Stimulated activated CD4-positive, alpha-beta T cell treated with anti-CD3 and anti-CD28 coated beads, Interleukin-1b, Interleukin-23, amount 100 ng/mL, for 4 hours (primary cell): ENCODE data around the gene OVAAL.

ENCODE experiments used
- DNase-seq, 2 donors: peaks; one replicate each; pipeline ENCODE4 v3.0.0-alpha.2; 2020; ENCODE audit warnings: low read depth in 2 of 2

The OVAAL gene

DNA sequence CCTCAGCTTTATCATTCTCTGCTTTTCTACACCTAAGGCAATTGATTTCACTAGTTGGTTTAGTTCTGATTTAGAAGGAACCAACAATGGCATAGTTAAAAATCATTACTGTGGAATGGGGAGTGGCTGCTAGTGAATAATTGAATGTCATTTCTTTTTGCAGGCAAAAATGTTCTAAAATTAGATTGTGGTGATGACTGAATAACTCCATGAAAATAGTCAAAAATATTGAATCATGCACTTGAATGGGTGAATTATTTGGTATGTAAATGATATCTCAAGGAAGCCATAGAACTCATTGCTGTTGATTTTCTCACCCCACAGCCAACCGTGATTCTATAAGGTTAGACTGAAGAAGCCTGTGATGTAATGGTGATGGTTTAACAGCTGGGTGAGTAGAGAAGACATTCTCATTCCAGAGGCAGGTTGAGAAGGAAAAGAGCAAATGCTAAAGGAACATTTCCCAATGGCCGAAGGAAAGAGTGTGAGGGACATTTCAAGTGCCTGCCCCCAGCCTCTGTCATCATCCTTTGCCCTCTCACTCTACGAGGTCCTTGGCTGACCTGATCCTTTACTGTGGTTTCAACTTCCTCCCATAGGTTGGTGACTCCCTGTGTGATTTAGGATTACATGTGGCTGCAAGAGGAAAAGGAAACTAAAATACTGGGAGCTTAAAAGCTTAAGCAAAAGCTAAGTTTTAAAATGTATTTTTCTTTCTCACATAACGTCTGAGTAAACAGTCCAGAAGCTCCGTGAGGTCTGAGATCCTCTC is 12.5 kb downstream of the OVAAL start:
- DNase-seq, result no peak

DNA sequence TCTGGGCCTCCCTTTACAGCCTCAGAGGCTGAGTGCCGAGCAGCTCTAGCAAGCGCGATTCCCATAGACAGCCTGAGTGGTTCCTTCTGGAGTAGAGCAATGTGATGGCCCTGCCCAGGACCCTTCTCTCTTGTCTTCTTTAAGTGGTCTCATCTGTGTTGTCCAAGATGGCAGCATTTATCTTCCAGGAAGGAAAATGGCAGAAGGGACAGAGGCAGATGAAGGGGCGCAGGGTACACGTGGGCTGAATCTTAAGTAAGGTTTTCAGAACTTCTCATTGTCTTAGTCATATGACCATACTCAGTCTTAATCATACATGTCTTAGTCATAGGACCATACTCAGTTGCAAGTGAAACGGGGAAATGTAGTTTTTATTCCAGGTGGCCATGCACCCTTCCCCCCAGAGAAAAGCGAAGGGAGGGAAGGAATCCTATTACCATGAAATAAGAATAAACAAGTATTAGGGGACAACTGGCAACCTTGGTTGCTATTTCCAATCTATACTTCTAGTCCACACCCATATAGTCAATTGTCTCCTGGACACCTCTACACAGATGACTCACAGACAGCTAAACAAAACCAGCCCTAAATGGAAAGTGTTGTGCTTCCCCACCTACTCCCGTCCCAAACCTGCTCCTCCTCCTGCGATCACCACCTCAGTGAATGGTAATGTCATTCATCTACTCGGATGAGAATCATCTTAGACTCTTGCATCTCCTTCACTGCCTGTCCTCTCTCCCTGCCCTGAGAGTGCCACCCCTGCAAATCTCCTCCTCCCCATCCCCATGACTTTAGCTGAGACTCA is 13.3 kb downstream of the OVAAL start:
- no peak for DNase-seq

DNA sequence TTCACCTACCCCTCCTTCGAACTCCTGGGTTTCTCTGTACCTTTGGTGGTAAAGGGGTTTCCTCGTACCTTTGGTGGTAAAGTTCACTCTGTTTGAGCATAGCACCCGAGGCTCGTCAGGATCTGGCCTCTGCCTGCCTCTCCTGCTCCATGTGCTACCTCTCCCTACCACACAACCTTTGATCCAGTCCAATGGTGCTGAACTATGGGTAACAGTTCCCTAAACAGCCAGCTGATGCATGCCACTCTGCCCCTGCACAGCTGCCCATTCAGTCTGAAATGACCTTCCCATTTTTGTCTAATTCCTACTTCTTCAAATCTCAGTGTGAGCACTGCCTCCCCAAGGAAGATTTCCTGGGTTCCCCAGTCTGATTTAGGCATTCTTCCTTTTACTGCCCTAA is 14.0 kb downstream of the OVAAL start:
- no peak for DNase-seq

DNA sequence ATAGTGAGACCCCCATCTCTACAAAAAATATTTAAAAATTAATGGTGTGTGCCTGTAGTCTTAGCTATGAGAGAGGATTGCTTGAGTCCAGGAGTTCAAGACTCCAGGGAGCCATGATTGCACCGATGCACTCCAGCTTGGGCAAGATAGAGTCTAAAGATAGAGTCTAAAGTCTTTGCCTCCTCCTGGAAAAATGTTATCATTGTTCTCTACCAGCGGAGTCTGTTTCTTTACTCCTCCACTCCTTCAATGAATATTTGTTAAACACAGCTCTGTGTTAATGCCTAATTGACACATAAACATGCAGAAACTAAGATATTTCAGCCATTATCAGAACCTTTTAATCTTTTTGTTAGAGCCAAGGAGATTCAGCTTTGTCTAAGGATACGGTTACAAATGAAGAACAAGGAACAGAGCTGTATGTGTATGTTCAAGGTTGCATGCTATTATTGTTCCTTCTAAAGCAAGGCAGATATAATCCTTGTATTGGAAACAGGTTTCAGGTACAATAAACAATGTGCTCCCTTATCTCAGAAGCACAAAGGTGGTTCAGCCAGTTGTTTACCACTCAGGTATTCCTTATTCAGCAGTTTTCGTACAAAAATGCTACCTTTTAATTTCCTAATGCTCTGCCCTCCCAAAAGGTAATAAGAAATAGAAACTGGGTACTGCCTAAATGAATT is 15.4 kb downstream of the OVAAL start:
- no peak for DNase-seq

DNA sequence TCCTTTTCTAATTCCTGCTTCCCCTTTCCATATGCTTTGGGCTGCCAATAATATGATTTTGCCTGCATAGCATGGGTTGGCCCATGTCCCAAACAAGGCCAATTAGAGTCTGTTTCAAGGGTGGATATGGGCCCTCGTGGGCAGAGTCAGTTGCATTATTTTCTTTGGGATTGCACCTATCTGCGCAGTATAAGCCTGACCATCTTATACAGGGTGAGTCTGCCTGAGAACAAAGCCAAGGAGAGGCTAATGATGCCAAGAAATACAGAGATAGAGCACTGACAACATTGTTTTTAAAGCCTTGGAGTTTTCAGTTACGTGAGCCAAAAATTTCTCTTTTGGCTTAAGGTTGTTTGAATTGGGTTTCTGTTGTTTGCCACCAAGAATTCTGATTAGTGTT is 18.6 kb downstream of the OVAAL start:
- DNase-seq, result no peak

DNA sequence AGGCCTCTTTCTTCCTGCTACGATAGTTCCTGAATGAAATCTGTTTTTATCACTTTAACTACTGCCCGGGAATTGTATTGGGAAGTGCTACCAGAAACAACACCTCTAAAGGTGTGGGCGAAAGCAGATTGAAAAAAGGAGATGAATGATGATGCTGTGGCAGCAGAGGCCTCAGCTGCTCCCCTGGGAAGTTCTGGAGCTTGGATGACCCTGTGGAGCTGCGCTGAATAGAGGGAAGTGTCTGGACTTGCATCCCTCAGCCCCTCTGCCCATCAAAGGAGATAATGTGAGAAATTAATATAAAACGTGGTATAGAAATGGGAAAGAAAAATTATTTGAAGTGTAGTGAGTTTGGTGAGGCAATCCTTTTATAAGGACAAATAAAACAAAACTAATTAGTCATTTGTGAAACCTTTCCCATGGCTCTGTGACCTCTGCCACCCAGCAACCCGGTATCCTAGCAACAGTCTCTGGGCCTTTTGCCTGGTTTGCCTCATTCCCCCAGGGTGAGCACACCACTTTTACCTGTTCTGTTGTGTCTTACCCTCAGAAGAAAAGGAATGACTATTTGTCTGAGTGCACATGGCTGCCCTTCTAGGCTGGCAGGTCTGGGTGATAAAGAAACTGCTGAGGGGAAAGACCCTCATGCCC is 21.3 kb downstream of the OVAAL start:
- DNase-seq, result no peak

DNA sequence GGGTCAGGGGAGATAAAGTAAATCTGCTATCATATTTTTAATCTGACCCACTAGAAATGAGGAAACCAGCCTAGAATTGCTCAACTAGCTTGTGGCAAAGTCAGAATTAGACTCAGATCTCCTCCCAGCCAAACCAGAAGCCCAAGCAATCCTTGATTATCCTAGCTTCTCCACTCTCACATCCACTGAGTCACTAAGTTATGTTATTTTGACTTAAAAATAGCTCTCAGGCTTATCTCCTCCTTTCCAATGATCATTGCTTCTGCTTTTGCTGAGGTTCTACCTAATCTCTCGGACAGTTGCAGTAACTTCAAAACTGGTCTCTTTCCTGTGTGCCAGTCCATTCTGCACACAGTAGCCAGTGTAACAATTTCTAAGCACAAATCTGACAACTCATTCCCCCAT is 22.9 kb downstream of the OVAAL start:
- DNase-seq, result no peak

DNA sequence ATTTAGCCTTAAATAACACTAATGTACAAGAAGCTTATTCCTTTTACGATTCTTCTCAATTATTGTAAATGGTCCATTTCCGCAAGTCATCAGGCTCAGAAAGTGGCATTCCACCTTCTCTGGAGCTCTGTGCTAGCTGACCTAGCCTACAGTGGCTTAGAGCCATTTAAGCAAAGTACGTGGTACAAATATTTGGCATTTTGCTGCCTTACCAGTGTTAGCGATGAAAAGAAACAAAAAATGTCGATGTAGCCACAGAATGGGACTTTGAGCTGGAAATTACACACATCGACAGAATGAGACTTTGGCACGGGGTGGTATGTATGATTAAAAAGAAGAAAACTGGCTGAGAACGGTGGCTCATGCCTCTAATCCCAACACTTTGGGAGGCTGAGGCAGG is 26.1 kb downstream of the OVAAL start:
- no peak for DNase-seq

DNA sequence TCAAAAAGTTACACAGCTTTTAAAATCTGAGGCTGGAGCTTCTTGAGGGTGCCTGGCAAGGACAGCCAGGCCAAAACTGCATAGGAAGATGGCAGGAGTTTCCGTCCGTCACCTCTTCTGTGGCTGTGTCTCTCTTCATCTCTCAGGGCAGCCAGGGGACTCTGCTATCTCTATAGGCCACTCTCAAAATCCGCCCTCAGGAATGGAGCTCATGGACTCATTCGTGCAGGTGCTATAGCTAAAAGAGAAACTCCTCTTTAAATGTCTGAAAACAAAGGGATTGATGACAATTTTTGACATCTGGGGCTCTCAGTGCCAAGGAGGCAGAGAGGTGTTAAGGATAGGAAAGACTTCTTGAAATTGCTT is 27.2 kb downstream of the OVAAL start:
- DNase-seq, result no peak

DNA sequence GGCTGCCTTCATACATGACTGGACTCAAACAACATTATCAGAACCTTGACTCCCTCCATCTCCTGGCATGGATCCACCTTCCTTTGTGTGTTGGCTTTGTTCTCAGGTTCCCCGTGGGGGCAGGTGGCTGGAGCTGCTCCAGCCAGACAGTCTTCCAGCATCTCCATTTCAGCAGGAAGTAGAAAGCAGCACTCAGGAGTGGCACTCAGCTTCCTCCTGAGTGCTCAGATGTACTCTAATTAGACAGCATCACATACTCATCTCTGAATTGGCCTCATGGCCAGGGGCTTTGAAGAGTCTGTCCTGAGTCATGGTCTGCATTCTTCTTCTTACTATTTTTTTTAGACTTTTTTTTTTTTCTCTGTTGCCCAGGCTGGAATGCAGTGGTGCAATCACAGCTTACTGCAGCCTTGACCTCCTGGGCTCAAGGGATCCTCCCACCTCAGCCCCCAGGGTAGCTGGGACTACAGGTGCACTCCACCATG is 27.9 kb downstream of the OVAAL start:
- no peak for DNase-seq

DNA sequence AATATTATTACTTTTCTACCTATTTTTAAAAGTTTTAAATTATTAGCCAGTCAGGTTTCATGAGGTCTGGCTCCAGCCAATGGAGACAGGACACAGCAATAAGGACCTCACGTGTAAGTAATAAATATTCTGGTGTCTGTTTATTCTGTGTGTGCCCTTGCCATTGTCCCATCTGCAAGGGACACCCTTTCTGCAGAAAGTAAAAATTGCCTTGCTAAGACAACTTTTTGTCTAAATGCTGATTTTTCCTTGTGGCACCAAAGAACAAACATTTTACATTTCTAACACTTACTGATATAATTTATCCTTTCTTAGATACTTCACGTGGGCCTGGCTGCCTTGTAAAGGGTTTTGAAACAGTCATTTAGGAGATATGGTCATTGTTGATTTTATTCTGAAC is 29.4 kb downstream of the OVAAL start:
- no peak for DNase-seq

DNA sequence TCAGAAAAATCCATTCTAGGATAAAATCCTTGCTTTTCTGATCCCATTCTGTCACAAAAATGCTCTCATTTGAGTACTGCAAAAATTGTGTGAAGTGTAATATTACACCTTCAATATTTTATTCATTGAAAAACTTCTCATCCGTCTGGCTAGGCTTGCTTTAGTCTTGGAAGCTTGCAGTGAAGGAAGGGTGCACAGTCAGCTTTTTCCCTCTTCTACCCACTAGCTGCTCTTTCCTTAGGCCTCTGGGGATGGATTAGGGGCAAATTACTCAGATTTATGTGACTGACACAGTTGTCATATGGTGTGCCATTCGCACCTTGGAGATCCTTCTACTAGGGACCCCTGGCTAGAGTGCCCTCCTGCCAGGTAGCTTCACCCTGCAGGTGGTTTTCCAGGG is 32.1 kb downstream of the OVAAL start:
- DNase-seq, result no peak

DNA sequence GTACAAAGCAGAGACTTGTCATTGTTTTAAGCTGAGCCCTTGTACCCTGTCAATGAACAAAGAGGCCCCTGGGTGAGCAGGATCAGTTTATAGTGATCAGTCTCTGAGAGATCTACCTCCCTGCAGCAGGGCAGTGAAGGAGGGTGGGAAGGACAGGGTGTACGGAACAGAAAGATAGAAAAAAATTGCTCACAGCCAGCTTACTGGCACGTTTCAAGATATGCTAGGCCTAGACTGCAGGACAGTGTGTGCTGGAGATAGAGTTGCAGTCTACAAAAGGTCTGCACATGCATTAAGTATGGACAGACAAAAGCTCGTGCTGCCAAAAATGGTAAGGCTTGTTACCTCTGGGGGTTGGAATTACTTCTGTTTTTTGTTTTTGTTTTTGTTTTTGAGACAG is 34.6 kb downstream of the OVAAL start:
- DNase-seq, result no peak

DNA sequence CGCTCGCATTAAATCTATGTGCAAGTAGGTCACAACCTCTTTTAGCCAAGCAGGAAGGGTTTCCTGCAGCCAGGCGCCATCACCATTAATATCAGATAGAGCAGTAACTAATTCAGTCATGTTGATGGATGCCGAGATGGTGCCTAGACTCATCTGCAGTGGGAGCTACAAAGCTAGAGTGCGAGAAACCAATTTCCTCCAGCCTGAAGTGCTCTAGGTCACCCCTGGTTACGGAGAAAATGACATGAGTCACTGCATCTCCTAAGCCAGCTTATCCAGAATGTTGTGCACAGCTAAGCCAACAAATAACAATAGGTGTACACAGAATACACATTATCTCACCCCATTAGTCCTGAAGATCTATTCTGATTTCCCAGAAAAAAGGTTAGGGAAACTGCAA is 36.0 kb downstream of the OVAAL start:
- DNase-seq, result no peak

DNA sequence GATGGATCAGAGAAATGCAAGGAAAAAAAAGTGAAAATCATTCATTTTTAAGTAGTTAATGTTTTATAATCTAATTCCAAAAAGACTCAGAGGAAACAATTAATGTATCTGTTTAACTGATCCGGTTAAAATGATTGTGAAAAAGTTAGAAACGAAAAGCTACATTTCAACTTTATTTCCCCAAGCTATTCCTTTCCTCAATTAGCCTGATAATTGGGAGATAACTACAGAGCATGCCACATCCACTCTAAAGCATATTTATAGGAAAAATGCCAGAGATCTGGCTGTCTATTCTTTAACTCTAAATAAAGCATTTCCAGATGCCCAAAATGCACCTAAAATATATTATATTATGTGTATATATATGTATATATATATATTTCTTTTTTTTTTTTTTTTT is 37.2 kb downstream of the OVAAL start:
- no peak for DNase-seq

DNA sequence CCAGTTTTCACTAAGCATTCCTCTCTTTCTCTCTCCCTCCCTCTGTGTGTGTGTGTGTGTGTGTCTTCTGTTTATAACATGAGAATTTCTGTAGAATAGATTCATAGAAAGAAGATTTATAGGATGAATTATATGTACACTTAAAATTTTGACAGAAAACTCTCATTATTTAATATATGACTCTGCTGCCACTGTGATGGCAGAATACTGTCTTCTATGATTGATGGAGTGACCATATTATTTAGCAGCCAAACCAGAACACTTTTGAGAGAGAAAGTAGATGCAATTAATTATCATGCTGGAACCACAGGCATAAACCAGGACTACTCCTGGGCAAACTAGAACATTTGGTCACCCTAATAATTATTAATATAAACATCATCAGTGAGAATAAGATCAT is 38.8 kb downstream of the OVAAL start:
- no peak for DNase-seq

DNA sequence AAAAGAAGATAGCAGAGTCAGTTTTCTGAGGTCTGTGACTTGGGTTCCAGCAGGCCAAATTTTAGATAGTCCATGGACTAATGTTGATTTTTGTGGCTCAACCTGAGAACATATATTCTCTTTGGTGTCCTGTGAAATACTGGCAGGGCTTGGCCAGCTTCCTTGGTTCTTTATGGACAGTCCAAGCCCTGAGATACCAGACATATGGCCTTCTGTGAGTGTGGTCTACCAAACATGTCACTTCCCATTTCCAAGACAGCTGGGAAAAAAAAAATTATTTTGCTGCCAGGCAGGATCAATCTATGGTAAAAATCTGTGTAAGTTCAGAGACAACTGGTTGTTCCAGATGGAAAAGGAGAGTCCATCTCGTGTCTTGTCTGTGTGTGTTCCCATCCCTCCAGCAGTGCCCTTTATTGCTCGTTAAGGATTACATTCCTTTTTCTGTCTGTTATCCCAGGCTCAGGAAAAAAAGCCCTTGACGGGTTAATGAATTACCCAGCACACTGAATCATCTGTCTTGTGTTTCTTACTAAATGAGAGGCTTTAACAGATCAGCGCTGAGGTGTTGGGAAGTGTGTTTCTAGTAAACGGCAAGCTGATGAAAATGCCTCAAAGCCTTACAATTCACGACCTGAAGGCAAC is 39.7 kb downstream of the OVAAL start:
- DNase-seq, result no peak

DNA sequence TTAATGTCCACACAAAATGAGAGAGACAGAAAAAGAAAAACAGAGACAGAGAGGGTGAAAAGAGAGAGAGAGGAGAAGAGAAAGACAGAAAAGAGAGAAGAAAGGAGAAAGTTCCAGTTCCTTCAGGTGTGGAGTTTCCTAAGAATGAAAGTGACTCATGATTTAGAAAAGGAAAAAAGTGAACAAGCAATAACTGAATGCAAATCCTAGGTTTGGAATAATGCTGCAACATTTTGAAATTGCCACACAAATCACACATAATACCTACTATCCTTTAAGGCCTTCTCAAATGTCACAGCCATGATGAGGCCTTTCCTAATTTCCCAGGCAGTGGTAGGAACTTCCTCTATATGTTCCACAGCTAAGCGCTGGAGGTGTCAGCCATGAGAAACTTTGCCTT is 41.6 kb downstream of the OVAAL start:
- no peak for DNase-seq

DNA sequence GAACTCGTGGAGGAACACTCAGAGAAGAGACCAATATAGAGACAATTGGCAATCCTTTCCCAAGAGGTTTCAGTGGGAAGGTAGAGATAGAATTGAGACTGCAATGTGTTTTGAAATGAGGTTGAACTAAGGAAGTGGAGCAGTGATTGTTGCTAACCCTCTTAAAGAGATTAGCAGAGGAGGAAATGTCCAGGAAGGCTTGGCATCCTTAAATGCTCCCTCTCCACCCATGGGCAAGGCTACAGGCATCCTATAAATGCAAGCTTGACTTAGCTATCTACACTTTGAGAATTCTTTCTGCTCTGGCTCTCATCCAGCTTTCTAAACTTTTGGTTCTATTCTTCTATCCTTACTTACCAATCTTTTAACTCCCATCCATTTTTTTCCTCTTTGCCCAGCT is 42.7 kb downstream of the OVAAL start:
- DNase-seq, result no peak

DNA sequence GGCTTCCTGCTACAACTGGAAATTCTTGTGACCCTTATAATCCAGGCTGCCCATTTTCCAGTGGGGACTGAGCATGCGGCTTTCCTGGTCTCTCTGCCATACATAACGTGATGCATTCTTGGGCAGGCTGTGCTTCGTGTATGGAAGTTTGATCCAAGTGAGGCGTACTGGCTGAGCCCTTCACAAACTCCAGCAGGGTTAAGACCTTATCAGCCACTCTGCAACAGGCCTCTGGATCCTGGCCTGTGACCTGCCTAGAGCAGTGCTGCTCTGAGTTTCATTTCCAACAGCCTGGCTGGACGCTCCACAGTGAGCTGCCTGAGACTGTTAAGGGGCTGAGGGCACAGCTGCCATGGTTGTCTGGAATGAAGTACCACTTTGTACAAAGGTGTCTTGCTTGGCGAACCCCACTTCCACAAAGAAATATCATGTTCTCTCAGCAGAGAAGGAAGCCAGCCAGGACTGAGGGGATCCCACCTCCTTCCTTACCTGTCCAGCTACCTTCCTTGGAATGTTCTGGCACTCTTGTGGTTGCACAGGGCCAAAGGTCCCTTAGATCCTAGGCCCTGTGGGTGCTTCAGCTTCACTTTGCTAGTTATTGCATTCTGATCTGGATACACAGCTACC is 44.6 kb downstream of the OVAAL start:
- no peak for DNase-seq

DNA sequence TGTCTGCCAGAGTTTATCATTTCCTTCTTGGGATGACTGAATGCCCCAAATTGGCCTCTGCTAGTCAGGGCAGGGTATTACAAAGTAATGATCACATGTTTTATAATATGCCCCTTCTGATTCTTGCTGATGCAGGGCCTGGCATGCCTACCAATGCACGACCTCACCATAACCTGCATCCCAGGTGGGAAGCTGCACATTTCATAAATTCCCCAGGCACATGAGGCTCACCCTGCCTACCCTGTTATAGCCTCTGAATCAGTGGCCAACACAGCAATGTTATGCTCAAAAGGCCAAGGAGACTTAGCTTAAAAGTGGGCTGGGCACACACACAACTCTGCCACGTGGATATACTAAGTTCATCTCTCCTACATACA is 45.1 kb downstream of the OVAAL start:
- no peak for DNase-seq
